Measurements from ENCODE around the gene RLN1. TPM values are rescaled to one million over a fixed set of nuclear protein-coding genes. Genes with fewer than 3 reads are reported as not detected.
"Not testable (repeated sequence)": the region's sequence is repeated elsewhere in the genome, so short reads cannot be mapped to it uniquely, and the experiment has no call there.

The RLN1 gene
- polyA plus RNA-seq, 3 donors from 2014 or later, result 1.0 to 4.1 (median 2.5) TPM

DNA sequence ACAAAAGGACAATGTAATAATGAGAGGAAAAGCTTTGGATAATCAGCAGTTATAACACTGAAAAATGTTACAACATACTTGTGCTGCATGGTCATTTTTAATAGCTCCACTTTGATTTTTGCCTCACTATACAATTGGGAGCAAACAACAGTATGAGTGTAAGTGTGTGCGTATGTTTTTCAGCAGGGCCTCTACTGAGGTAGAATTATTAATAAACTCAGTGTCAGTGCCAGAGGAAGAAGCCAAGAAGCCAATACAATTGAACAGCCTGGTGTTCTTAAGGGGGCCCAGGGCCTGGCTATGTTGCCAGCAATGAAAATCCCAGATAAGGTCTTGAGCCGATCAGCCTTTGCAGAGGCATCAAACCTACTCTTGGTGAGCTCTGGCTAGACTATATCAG is 16.1 kb upstream of the RLN1 start:
- Mint-ChIP-seq H3K36me3 (peaks cover 11 to 33% (median 24%) of the 10 kb centered on the region in 3 donors), H3K4me1 (peaks cover 42 to 43% of the 10 kb centered on the region in 2 donors), H3K9me3 (no peaks in the 10 kb centered on the region), H3K4me3 (no peak overlapping the region), H3K27ac (peak overlapping the region in 1 of 6 donors; percentile 39), H3K27me3 (ENCODE audit: low read depth in 3 of 3) (no peaks in the 10 kb centered on the region)
- DNase-seq, result no peak

DNA sequence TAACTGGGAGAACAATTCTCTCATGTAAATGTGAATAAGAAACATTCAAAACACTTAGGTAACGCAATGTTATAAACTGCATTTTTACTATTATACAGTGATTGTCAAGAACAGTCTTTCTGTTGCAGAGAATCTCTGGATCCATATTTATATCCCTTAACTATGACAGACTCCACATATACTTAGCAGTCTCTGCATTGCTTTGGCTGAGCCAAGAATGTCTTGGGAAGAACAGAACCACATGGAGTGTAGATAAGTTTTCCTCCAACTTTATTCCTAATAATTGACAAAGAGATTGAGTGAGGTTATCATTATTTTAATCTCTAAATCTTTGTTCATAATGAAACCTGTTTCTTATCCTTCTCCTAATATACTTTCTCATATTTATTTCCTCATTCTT is 15.6 kb upstream of the RLN1 start:
- Mint-ChIP-seq H3K4me3 (no peak overlapping the region), H3K4me1 (peaks cover 44 to 47% of the 10 kb centered on the region in 2 donors), H3K36me3 (peaks cover 10 to 33% (median 24%) of the 10 kb centered on the region in 3 donors), H3K27me3 (ENCODE audit: low read depth in 3 of 3) (no peaks in the 10 kb centered on the region), H3K27ac (peak overlapping the region in 2 of 6 donors; percentile 61 to 81), H3K9me3 (peaks cover 0 to 2% (median 0%) of the 10 kb centered on the region in 6 donors)
- DNase-seq, result no peak

DNA sequence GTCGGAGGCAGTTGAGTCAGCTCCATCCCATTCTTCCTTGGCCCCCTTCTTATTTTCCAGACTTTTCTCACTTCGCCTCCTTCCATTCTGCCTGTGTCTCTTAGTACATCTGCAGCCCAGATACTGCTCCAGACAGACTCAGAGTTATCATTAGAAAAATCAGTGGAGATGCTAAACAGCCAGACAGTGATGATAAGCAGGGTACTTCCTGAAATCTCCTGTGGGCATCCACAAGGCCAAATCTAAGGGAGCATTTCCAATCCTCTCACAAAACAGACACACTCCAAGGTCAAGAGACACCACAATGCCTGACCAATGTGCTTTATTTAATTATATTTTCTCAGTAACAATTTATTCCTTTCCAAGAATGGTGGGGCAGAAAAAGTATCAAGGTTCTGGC is 14.5 kb upstream of the RLN1 start:
- H3K9me3 Mint-ChIP-seq, result peaks cover 0 to 6% (median 5%) of the 10 kb centered on the region in 6 donors
- H3K27me3 Mint-ChIP-seq (ENCODE audit: low read depth in 3 of 3), result no peaks in the 10 kb centered on the region
- no peak for DNase-seq
- H3K4me1 Mint-ChIP-seq, result peaks cover 44 to 53% of the 10 kb centered on the region in 2 donors
- H3K27ac Mint-ChIP-seq, result peak overlapping the region; percentile 69 to 92 (median 76)
- H3K4me3 Mint-ChIP-seq, result peak overlapping the region in 4 of 5 donors; percentile 8 to 82 (median 25)
- peaks cover 14 to 39% (median 29%) of the 10 kb centered on the region in 3 donors for H3K36me3 Mint-ChIP-seq

DNA sequence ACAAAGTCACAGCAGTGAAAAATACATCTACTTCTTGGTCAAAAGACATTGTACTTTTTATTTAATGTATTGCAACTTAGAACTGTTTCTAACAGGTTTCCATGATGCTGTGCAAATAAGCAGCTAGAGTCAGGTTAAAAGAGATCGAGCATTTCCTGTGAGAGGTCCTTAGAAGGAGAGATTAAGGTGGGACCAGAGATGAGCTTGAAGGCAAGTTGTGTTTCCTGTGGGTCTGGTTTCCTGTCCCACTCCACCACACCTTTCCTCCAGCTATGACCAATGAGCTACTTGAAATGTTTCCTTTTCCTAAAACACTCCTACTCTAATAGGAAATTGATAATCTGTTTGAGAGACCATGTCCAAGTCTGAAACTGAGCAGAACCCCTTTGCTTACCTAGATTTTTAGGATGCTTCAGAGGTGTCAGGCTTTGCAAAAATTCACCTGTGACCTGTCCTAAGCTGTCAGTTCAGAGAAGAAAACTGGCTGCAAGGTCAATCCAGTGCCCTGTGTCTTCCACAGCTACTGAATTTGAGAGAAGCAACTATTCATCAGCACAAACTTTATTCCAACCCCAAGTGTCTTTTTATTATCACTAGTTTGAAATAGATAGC is 13.1 kb upstream of the RLN1 start:
- peaks cover 0 to 9% (median 5%) of the 10 kb centered on the region in 6 donors for H3K9me3 Mint-ChIP-seq
- H3K4me1 Mint-ChIP-seq, result peaks cover 44 to 53% of the 10 kb centered on the region in 2 donors
- DNase-seq, result peak; percentile 20 to 42 (median 37)
- peaks cover 15 to 26% (median 19%) of the 10 kb centered on the region in 3 donors for H3K36me3 Mint-ChIP-seq
- H3K27me3 Mint-ChIP-seq (ENCODE audit: low read depth in 3 of 3), result no peaks in the 10 kb centered on the region
- peak overlapping the region; percentile 56 to 92 (median 86) for H3K27ac Mint-ChIP-seq
- H3K4me3 Mint-ChIP-seq, result peak overlapping the region; percentile 72 to 82 (median 77)

DNA sequence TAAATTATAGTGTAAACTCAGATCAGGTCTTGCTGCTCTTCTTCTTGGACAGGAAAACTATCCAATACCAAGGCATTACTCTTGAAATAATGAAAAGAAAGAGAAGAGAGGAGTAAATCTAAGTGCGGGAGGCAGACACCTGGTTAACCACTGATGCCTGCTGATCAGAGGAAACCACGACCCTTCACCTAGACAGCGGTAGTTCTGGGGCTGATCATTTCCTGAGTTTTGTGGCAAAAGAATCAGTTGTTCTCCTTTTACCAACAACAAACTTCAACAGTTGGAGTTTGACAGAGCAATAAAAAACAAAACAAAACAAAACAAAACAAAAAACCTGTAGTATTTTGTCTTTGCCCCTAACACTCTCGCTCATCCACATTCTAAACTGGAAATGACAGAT is 3.0 kb downstream of the RLN1 start:
- peaks cover 23 to 35% of the 10 kb centered on the region in 2 donors for H3K4me1 Mint-ChIP-seq

DNA sequence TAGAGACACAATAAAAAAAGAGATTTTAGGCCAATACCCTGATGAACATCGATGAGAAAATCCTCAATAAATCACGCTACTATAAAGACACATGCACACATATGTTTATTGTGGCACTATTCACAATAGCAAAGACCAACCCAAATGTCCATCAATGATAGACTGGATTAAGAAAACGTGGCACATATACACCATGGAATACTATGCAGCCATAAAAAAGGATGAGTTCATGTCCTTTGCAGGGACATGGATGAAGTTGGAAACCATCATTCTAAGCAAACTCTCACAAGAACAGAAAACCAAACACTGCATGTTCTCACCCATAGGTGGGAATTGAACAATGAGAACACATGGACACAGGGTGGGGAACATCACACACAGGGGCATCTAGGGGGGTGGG is 8.4 kb downstream of the RLN1 start:
- H3K9me3 Mint-ChIP-seq; DNase-seq; H3K4me3 Mint-ChIP-seq; H3K27me3 Mint-ChIP-seq (ENCODE audit: low read depth in 3 of 3); H3K27ac Mint-ChIP-seq: not testable (repeated sequence)
- Mint-ChIP-seq H3K4me1 (peaks cover 16 to 38% of the 10 kb centered on the region in 2 donors), H3K36me3 (peaks cover 16 to 64% (median 25%) of the 10 kb centered on the region in 3 donors)

More for the DNA sequence above, 3.0 kb downstream of the RLN1 start:
- peak; percentile 14 to 33 (median 31) for DNase-seq
- Mint-ChIP-seq H3K27ac (peak overlapping the region; percentile 7 to 71 (median 62)), H3K36me3 (peaks cover 0 to 24% (median 0%) of the 10 kb centered on the region in 3 donors), H3K4me3 (peak overlapping the region; percentile 50 to 73 (median 53)), H3K9me3 (no peaks in the 10 kb centered on the region), H3K27me3 (ENCODE audit: low read depth in 3 of 3) (peaks cover 0 to 3% (median 0%) of the 10 kb centered on the region in 3 donors)

DNA sequence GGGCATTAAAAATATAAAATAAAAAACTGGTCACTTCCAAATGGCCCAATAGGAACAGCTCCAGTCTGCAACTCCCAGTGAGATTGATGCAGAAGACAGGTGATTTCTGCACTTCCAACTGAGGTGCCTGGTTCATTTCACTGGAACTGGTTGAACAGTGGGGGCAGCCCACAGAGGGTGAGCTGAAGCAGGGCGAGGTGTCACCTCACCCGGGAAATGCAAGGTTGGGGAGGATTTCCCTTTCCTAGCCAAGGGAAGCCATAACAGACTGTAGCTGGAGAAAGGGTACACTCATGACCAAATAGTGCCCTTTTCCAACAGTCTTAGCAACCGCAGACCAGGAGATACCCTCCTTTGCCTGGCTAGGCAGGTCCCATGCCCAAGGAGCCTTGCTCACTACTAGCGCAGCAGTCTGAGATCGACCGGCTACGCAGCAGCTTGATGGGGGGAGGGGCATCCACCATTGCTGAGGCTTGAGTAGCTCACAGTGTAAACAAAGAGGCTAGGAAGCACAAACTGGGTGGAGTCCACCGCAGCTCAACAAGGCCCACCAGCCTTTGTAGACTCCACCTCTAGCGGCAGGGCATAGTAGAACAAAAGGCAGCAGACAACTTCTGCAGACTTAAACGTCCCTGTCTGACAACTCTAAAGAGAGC is 12.7 kb downstream of the RLN1 start:
- peak overlapping the region in 3 of 6 donors; percentile 49 to 68 (median 59) for H3K27ac Mint-ChIP-seq
- peak overlapping the region in 2 of 5 donors; percentile 35 to 51 for H3K4me3 Mint-ChIP-seq
- peaks cover 16 to 49% (median 25%) of the 10 kb centered on the region in 3 donors for H3K36me3 Mint-ChIP-seq
- H3K4me1 Mint-ChIP-seq, result peaks cover 10 to 32% of the 10 kb centered on the region in 2 donors
- DNase-seq, result peak in 2 of 3 donors; percentile 25 to 36
- peaks cover 0 to 2% (median 0%) of the 10 kb centered on the region in 6 donors for H3K9me3 Mint-ChIP-seq
- H3K27me3 Mint-ChIP-seq (ENCODE audit: low read depth in 3 of 3), result peaks cover 0 to 4% (median 1%) of the 10 kb centered on the region in 3 donors

DNA sequence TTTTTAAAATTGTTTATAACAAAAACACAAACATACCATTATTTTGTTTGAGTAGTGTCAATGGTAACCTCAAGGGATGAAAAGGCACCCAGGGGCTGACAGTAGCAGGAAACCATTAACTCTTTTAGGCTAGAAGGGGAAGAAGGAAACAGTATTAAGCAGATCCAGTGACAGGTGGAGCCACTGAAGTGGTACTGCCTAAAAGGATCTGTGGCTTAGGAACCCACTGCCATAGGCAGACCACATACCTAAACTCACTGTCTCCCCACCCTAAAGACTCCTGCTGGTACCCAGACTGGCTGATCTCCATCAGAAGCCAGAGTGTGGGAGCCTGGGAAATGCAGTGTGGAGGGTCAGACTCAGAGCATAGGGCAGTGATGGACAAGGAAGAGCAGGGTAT is 13.5 kb downstream of the RLN1 start:
- H3K4me3 Mint-ChIP-seq, result no peak overlapping the region
- H3K4me1 Mint-ChIP-seq, result peaks cover 12 to 32% of the 10 kb centered on the region in 2 donors
- H3K36me3 Mint-ChIP-seq, result peaks cover 16 to 44% (median 25%) of the 10 kb centered on the region in 3 donors
- H3K27me3 Mint-ChIP-seq (ENCODE audit: low read depth in 3 of 3), result peaks cover 0 to 4% (median 1%) of the 10 kb centered on the region in 3 donors
- H3K9me3 Mint-ChIP-seq, result peaks cover 0 to 2% (median 0%) of the 10 kb centered on the region in 6 donors
- peak overlapping the region in 2 of 6 donors; percentile 31 to 49 for H3K27ac Mint-ChIP-seq
- no peak for DNase-seq

DNA sequence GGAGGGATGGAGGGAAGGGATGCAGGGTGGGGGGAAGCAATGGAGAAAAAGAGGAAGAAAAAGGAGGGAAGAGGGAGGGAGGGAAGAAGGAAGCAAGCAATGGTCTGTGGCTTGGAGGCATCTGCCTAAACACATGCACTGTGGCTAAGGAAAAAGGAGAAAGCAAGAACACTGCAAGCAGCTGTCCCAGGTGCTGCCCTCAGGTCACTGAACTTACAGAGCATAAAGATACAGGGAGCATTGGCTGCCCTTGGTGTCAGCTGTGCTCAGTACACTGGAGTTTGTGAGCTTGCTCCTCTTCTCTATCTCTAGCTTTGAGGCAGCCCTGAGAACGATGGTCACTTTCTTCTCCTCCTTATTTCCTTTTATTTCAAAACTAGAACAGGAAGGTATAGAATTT is 18.1 kb downstream of the RLN1 start:
- not testable (repeated sequence) for H3K9me3 Mint-ChIP-seq; H3K4me3 Mint-ChIP-seq; DNase-seq; H3K27me3 Mint-ChIP-seq (ENCODE audit: low read depth in 3 of 3); H3K4me1 Mint-ChIP-seq
- H3K36me3 Mint-ChIP-seq, result peaks cover 5 to 31% (median 15%) of the 10 kb centered on the region in 3 donors
- H3K27ac Mint-ChIP-seq, result peak overlapping the region in 1 of 6 donors; percentile 43

DNA sequence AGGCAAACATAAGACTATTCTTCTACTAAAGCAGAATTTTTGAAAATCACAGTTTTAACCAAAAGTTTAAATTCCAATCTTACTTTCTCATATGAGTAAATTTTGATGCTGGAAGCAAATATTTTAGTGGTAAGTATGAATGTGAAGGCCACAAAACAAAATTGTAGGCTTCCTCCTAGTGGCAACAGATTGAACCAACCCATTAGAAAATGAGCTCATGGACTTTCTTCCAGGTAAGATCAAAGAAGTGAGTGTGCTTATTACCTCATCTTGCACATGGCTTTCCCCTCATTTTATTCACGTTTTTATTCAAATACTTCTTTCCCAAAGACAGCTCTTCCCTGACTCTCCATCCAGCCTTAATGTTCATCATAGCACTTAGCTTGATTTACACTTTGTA is 18.6 kb downstream of the RLN1 start:
- Mint-ChIP-seq H3K4me1 (peaks cover 2 to 3% of the 10 kb centered on the region in 2 donors), H3K4me3 (no peak overlapping the region), H3K27ac (peak overlapping the region in 1 of 6 donors; percentile 43), H3K36me3 (peaks cover 9 to 32% (median 15%) of the 10 kb centered on the region in 3 donors), H3K27me3 (ENCODE audit: low read depth in 3 of 3) (peaks cover 0 to 2% (median 2%) of the 10 kb centered on the region in 3 donors), H3K9me3 (peaks cover 0 to 6% (median 5%) of the 10 kb centered on the region in 6 donors)
- DNase-seq, result no peak

DNA sequence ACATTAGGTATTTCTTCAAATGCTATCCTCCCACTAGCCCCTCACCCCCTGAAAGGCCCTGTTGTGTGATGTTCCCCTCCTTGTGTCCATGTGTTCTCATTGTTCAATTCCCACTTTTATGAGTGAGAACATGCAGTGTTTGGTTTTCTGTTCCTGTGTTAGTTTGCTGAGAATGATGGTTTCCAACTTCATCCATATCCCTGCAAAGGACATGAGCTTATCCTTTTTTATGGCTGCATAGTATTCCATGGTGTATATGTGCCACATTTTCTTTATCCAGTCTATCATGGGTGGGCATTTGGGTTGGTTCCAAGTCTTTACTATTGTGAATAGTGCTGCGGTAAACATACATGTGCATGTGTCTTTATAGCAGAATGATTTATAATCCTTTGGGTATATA is 23.3 kb downstream of the RLN1 start:
- H3K36me3 Mint-ChIP-seq, result peaks cover 25 to 41% (median 29%) of the 10 kb centered on the region in 3 donors
- not testable (repeated sequence) for H3K4me3 Mint-ChIP-seq; H3K4me1 Mint-ChIP-seq; DNase-seq; H3K27me3 Mint-ChIP-seq (ENCODE audit: low read depth in 3 of 3); H3K27ac Mint-ChIP-seq
- H3K9me3 Mint-ChIP-seq, result peaks cover 3 to 20% (median 18%) of the 10 kb centered on the region in 6 donors

DNA sequence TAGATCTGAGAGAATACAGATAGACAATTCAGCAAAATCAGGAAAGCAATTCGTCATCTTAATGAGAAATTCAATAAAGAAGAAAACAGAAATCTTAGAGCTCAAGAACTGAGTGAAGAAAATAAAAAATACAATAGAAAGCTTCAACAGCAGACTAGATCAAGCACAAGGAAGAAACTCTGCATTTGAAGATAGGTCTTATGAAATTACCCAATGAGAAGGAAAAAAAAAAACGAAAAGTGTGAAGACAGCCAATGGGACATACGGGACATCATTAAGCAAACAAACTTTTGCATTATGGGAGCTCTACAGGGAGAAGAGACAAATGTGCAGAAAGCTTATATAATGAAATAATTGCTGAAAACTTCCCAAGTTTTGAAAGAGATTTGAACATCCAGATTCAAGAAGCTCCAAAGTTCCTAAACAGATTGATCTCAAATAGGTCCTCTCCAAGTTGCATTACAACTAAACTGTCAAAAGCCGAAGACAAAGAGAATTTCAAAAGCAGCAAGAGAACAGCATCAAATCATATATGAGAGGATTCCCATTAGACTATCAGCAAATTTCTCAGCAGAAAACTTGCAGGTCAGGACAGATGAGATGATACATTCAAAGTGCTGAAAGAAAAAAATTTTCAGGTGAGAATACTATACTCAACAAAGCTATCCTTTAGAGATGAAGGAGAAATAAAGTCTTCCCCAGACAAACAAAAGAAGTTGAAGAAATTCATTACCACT is 24.3 kb downstream of the RLN1 start:
- peaks cover 23 to 46% (median 34%) of the 10 kb centered on the region in 3 donors for H3K36me3 Mint-ChIP-seq
- H3K4me1 Mint-ChIP-seq, result no peaks in the 10 kb centered on the region
- DNase-seq, result no peak
- H3K4me3 Mint-ChIP-seq, result no peak overlapping the region
- H3K9me3 Mint-ChIP-seq, result peaks cover 3 to 20% (median 18%) of the 10 kb centered on the region in 6 donors
- H3K27ac Mint-ChIP-seq, result peak overlapping the region in 1 of 6 donors; percentile 7
- H3K27me3 Mint-ChIP-seq (ENCODE audit: low read depth in 3 of 3), result peaks cover 0 to 3% (median 2%) of the 10 kb centered on the region in 3 donors

DNA sequence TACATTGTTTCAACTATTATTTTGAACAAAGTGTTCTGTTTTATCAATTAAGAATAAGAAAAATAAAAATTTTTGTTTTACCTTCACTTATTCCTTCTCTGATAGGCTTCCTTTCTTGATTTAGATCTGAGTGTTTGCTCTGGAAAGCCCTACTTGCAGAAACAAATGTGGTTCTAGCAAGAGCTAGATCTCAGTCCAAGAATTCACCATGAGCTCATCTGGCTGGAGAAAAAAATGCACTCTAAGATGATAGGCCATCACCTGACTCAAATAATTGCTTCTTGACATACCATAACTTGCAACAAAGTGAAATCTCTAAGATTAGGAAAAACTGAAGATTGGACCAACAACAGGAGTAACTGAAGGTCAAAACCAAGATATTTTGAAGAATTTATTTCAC is 28.8 kb downstream of the RLN1 start:
- Mint-ChIP-seq H3K27me3 (ENCODE audit: low read depth in 3 of 3) (peaks cover 2 to 5% (median 5%) of the 10 kb centered on the region in 3 donors), H3K9me3 (peaks cover 0 to 13% (median 12%) of the 10 kb centered on the region in 6 donors), H3K27ac (no peak overlapping the region), H3K36me3 (peaks cover 14 to 25% (median 24%) of the 10 kb centered on the region in 3 donors), H3K4me1 (peaks cover 0 to 6% of the 10 kb centered on the region in 2 donors), H3K4me3 (no peak overlapping the region)
- DNase-seq, result no peak

All from immature natural killer cell (primary cell).